ENCODE measurements around the gene SLC27A2.

DNA sequence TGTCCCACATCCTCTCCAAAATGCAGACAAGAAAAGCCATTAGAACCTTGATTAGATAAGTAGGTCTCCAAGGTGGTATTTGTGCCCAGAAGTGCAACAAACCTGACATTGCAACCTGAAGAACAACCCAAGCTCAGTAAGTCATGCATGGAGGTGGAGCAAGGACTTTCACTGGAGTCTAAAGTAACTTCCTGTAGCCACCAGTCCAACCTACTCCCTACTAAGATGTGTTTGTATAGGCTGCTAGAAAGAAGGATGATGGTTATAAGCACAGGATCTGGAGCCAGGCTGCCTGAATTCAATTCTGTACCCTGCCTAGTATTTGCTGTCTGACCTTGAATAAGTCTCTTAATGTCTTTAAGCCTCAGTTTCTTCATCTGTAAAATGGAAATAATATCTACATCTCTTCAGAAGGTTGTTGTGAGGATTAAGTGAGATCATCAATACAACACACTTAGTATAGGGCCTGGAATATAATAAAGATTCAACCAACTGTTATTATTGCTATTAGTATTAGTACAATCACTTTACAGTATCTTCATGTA, 51.3 kb downstream of the SLC27A2 start:
- TF ChIP-seq, protein P1, sequence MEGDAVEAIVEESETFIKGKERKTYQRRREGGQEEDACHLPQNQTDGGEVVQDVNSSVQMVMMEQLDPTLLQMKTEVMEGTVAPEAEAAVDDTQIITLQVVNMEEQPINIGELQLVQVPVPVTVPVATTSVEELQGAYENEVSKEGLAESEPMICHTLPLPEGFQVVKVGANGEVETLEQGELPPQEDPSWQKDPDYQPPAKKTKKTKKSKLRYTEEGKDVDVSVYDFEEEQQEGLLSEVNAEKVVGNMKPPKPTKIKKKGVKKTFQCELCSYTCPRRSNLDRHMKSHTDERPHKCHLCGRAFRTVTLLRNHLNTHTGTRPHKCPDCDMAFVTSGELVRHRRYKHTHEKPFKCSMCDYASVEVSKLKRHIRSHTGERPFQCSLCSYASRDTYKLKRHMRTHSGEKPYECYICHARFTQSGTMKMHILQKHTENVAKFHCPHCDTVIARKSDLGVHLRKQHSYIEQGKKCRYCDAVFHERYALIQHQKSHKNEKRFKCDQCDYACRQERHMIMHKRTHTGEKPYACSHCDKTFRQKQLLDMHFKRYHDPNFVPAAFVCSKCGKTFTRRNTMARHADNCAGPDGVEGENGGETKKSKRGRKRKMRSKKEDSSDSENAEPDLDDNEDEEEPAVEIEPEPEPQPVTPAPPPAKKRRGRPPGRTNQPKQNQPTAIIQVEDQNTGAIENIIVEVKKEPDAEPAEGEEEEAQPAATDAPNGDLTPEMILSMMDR (IDR thresholded peaks at IDR 0.05): no peak
- no peak for TF ChIP-seq EZH2 (IDR thresholded peaks at IDR 0.05; ENCODE audit: borderline replicate concordance, insufficient read depth, low read depth, low read length, poor library complexity, severe bottlenecking)

All from B cell (primary cell).